NCI-H2029 (cell line): ENCODE data around the gene LRP4.
"Not testable (repeated sequence)": the region's sequence is repeated elsewhere in the genome, so short reads cannot be mapped to it uniquely, and the experiment has no call there.

Source experiments
- DNase-seq: peaks from one replicate; lab custom pipeline; 2025; lab: John Stamatoyannopoulos, UW

Gene LRP4

GRCh38 chr11:46918083-46918787 is at the start of gene LRP4:
LRP4 (minus strand) TSS chr11:46918550; CDS start chr11:46918379, 171 bp downstream.
- DNase-seq = no peak

DNA sequence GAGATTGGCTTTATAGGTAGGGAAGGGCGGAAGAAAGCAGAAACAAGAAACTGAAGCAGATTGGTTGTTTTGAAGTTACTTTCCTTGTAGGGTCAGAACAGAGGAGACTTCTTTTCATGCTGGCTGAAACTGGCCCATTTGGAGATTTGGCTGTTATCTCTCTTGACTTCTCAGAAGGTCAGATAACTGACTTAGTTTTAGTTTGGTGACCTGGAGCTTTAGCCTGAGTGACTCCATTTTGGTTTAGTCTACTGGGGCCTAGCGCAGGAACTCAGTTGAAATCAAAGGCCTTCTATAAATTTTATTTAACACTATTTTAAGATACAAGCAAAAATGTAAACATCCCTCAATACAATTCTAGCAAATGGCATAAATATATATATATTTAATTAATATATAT is 49.6 kb upstream of the LRP4 start:
- DNase-seq = no peak

GRCh38 chr11:46966773-46967172 is 48.4 kb upstream of the LRP4 start:
- no peak for DNase-seq

- DNase-seq = no peak
Observed at GRCh38 chr11:46963844-46964243, 45.5 kb upstream of the LRP4 start.

DNA sequence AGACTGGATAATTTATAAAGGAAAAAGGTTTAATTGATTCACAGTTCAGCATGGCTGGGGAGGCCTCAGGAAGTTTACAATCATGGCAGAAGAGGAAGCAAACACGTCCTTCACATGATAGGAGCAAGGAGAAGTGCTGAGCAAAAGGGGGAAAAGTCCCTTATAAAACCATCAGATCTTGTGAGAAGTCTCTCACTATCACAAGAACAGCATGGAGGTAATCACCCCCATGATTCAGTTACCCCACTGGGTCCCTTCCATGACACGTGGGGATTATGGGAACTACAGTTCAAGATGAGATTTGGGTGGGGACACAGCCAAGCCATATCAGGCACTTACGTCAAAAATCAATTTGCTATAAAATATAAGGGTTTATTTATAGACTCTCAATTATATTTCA is 43.5 kb upstream of the LRP4 start:
- not testable (repeated sequence) for DNase-seq

- no peak for DNase-seq
Observed at GRCh38 chr11:46961041-46961440, 42.7 kb upstream of the LRP4 start.

DNA sequence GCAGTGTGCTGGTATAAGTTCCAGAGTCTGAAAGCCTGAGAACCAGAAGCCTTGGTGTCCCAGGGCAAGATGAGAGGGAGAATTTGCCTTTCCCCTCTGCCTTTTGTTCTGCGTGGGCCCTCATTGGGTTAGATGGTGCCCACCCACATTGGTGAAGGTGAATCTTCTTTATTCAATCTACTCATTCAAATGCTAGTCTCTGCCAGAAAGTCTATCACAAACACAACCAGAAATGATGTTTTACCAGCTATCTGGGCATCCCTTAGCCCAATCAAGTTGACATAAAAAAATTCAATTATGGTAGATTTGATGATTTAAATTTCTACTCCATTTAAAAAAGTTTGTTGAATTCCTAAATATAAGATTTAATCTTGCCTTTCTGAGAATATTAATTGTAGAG is 40.4 kb upstream of the LRP4 start:
- DNase-seq = no peak

- DNase-seq = no peak
Observed at GRCh38 chr11:46953093-46953492, 34.7 kb upstream of the LRP4 start.

GRCh38 chr11:46952553-46952952 is 34.2 kb upstream of the LRP4 start:
- DNase-seq = no peak

GRCh38 chr11:46951864-46952263 is 33.5 kb upstream of the LRP4 start:
- no peak for DNase-seq

- DNase-seq = no peak
Observed at GRCh38 chr11:46949297-46949696, 30.9 kb upstream of the LRP4 start.

DNA sequence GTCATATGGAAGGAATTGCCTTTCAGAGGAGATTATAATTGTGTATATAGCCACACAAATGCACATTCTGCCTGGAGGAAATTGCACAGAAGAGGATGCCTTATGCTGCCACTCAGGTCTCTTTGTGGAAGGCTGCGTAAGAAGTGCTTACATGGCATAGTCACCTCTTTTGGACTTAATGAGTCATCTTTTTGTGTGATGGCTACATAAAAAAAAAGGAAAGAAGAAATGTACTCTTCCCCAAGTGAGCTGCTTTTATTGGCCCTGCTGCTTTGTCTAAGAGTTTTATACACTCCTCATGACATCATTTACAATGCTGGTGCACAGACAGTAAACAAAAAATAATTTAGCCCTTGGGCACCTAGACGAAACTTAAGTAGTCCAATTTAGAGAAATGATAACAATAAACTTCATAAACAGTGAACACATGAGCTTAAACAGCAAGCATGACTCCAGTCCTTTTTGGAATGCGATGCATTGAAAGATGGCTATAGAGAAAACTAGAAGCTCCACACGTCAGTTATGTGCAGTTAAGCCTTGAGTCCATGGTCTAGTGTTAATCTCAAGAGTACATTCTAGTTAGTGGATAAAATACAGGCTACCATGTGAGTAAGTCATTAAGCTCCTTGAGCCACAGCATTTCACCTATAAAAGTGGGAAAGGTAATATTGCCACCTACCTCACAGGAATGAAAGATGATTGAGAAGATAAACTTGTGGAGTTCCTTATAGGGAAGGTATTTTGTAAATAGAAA is 30.2 kb upstream of the LRP4 start:
- DNase-seq = peak; percentile 42

GRCh38 chr11:46947399-46948077 is 29.2 kb upstream of the LRP4 start:
- no peak for DNase-seq

- DNase-seq = no peak
Observed at GRCh38 chr11:46944356-46945075, 26.2 kb upstream of the LRP4 start.

DNA sequence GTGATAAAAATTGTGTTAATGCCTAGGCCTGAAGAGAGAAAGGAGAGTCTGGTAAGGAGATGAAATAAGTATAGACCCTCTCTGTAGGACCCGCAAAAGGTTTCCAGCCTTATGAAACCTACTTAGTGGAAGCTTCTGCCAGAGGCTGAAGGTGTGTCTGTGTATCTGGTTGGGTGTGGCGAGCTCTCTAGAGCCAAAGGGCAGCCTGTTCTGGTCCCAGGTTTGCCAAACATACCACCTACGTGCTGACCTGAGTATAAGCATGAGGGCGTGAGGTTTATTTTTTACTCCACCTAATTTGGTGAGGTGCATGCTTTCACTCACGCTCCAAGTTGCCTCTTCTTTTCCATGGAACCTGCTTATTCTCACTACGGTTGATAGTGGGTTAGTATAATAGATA is 23.8 kb upstream of the LRP4 start:
- DNase-seq = no peak

GRCh38 chr11:46936138-46937110 is 18.1 kb upstream of the LRP4 start, which contains the start of gene CSTPP1:
CSTPP1 (plus strand) TSS chr11:46936761; CDS start chr11:46936806, 45 bp downstream.
- peak; percentile 89 for DNase-seq

DNA sequence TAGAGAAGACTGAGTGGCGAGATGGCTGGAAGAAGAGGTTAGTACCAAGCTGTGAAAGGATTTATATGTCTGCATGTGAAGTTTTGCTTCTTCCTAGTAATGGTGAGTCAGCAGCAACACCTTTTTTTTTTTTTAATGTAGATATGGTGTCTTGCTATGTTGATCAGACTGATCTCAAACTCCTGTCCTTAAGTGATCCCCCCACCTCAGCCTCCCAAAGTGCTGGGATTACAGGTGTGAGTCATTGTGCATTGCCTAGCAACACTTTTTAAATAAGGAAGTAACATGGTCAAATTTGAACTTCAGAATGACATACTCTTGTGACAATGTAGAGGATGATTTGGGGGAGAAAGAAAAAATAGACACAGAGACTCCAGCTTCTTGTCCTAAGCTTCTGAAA is 11.7 kb upstream of the LRP4 start:
- peak; percentile 58 for DNase-seq

- DNase-seq = not testable (repeated sequence)
Observed at GRCh38 chr11:46928701-46929100, 10.4 kb upstream of the LRP4 start.

GRCh38 chr11:46927928-46928327 is 9.6 kb upstream of the LRP4 start:
- DNase-seq = not testable (repeated sequence)

GRCh38 chr11:46920755-46921154 is 2.4 kb upstream of the LRP4 start:
- DNase-seq = no peak
